GM12875 (cell line): ENCODE data around the gene FOSL2.

ENCODE experiments used
- H3K4me3 ChIP-seq: one replicate; pipeline ENCODE4 v1.5.1; 2011; ENCODE audit warnings: low read depth, low read length, control low read depth
- CTCF ChIP-seq: IDR thresholded peaks from 2 replicates; pipeline ENCODE4 v1.5.1; 2011; ENCODE audit warnings: low read depth, mild to moderate bottlenecking, control low read depth, inconsistent platforms, low read length, moderate library complexity, borderline replicate concordance; ENCODE audit not compliant: insufficient read depth

Gene FOSL2

GRCh38 chr2:28357055-28357454, 35.6 kb upstream of the FOSL2 start:
- no peak for TF ChIP-seq CTCF
- H3K4me3 ChIP-seq = no peak overlapping the region

GRCh38 chr2:28357948-28358667, 34.5 kb upstream of the FOSL2 start:
- H3K4me3 ChIP-seq = no peak overlapping the region
- no peak for TF ChIP-seq CTCF

GRCh38 chr2:28358668-28359201, 33.9 kb upstream of the FOSL2 start:
- no peak for TF ChIP-seq CTCF
- no peak overlapping the region for H3K4me3 ChIP-seq

- no peak overlapping the region for H3K4me3 ChIP-seq
- TF ChIP-seq CTCF = no peak
These were observed 33.2 kb upstream of the FOSL2 start for GRCh38 chr2:28359222-28360057.

DNA sequence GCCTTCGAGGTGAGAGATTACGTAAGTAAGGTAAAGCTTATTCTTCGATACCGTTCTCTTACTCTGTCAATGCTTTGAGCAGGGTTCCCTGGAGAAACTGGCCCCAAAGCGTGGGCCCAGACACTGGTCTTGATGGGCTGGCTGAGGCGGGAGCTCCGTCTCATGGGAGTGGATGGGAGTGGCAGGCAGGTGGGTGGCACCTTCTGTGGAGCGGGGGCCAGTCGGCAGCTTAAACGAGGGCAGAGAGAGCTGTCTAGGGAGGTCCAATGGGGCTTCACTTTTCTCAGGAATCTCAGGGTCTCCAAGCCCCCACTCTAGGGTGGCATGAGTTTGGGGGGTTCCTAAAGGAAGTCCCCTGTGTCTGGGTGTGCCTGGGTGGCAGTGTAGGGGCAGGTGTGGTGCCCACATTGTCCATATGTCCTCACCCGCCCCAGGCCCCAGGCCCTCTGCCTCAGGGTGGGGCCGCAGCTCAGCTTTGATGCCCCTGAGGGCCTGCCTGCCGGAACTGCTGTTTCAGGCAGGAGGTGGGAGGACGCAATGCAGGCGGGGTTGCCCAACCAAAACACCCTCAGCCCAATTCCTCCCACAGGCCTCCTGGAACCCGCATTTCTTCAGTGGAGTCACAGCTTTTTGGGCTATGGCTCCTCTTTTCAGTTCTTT, 32.5 kb upstream of the FOSL2 start:
- no peak overlapping the region for H3K4me3 ChIP-seq
- no peak for TF ChIP-seq CTCF

- no peak overlapping the region for H3K4me3 ChIP-seq
- TF ChIP-seq CTCF = no peak
These were observed 31.9 kb upstream of the FOSL2 start for GRCh38 chr2:28360718-28361293.
